GM21529 (cell line): ENCODE results near the gene HSD17B13.
A peak's percentile ranks its signal among the peaks of the same experiment; 100 is the strongest.
"Not testable (repeated sequence)": the region's sequence is repeated elsewhere in the genome, so short reads cannot be mapped to it uniquely, and the experiment has no call there.

Experiments
- ATAC-seq: cut with Tn5 transposase; IDR thresholded peaks from one replicate; pipeline ENCODE4 v1.9.1; 2021; ENCODE audit not compliant: unreplicated experiment

The HSD17B13 gene, protein sequence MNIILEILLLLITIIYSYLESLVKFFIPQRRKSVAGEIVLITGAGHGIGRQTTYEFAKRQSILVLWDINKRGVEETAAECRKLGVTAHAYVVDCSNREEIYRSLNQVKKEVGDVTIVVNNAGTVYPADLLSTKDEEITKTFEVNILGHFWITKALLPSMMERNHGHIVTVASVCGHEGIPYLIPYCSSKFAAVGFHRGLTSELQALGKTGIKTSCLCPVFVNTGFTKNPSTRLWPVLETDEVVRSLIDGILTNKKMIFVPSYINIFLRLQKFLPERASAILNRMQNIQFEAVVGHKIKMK

DNA sequence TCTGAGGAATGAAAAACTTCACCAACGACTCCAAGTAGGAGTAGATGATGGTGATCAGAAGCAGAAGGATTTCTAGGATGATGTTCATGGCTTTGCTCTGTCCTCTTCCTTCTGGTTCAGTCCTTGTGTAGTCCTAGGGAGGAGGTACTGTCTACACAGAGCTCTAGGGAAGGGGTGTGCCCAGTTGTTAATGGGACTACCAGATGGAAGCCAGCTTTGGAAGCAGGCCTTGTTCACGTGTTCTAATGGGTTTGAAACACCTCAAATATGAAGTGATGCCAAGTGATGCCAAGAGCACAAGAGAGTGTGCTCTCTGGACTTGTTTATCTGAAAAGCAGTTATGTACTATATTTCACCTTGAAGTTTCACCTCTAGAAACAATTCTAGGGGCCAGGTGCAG lies at the start of gene HSD17B13:
TSS of gene HSD17B13 (minus strand) at position 129 of the 400 bp plus-strand sequence. CDS start at position 88, 41 bp downstream.
- ATAC-seq = no peak

DNA sequence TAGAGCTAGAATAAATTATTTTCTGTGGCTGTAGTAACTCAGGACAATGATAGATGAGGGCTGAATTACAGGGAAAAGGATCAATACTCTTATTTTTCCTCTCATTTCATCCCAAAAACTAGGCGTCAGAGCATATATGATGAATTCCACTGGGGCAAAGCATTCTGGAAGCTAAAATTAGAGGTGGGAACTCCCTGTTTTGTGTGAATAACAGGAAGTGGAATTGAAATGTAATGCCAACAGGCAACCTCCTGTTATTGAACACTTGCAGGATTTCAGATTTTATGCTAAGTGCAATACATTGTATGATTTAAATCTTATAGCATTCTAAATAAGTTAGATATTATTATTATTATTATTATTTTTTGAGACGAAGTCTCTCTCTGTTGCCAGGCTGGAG lies 47.4 kb upstream of the HSD17B13 start:
- no peak for ATAC-seq

DNA sequence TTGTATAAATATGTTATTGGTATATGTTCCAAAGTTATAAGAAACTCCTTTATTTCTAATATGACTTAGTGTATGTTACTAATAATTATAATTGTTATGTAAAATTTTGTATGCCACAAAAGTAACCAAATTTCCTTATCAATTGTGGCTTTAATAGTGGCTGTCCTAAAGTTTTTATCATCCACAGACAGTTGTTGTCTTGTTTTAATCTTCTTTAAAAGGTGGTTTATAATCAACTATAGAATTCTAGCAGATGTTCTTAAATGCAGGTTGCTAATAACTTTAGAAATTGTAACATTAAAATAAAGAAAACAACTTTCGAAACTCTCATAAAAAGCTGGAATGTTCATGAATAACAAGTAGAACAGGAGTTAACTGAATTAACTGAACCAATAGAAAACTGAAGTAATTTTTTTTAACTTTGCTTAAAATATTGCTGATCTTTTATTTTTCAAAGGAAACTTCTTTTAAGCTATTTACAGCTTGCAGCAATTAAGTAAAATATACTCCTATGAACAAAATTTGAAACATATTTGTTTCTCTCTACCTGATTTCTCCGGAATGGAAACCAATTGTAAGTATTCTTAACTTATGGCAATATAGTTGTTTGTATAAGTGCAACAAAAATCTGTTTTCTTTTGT lies 44.0 kb upstream of the HSD17B13 start:
- ATAC-seq = no peak

DNA sequence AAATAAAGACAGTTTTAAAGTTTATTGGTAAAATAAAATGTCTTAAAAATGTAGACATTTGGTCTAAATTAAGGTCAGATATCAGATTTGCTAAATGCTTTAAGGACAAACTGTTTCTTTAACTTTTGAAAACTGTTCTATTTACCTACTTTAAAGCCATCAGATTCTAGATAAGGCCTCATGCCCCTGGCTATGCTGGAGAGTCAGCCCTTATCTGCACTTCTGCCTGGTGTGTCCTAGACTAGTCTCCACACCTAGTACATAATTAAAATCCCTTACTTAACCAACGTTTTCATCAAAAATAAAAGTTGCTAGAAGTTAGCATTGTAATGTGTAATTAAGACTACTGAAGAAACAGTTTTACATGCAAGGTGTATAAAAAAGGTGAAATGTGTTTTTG lies 42.7 kb upstream of the HSD17B13 start:
- no peak for ATAC-seq

DNA sequence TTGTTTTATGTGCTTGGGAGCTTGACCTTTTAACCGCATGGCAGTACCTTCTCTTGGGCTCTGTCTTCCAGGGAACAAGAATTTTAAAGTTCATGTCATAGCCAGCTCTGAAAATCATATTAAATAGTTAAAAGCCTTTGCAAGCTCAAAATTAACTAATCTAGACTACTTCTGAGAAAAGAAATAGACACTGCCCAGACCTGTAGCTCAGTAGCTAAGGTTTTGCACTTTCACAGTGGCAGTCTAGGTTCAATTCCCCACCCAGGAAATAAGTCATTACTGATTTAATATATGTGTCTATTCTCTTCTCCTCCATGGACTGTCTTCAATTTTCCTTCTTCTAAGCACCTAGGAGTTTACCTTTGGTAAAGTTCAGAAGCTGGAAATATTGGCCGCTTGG lies 40.9 kb upstream of the HSD17B13 start:
- ATAC-seq = no peak

DNA sequence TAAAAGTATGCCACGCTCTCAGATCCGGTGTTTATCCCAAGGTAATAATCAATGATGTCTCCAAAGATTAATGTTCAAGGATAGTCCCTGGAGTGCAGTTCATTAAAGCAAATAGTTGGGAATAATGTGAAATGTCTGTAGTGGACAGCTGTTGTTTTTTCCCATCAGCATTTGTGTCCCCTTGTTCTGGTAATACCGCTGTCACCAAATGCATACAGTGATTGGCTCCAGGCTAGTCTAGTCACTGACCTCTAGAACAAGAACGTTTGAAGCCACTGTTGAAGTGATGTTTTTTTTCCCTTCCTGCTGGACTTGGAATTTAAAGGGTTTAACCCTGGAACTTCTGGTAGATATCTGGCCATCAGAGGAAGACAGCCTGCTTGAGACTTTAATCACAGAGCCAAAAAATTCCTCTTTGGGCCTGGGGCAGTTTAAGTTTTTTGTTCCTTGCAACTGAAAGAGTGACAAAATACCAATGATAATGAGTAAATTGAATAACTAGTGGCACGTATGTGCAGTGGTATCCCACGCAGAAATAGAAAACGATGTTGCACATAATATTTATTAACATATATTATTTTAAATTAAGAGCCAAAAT lies 37.8 kb upstream of the HSD17B13 start:
- no peak for ATAC-seq

DNA sequence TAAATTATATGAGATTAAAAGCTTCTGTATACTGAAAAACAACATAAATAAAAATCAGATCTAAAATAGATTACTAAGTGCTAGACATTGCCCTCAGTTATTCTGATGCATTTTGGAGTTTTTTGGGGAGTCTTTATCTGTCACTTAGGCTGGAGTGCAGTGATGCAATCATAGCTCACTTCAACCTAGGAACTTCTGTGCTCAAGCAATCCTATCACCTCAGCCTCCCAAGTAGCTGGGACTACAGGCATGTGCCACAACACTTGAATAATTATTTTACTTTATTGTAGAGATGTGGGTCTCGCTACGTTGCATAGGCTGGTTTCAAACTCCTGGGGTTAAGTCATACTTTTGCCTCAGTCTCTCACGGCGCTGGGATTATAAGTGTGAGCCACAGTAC lies 36.6 kb upstream of the HSD17B13 start:
- no peak for ATAC-seq

DNA sequence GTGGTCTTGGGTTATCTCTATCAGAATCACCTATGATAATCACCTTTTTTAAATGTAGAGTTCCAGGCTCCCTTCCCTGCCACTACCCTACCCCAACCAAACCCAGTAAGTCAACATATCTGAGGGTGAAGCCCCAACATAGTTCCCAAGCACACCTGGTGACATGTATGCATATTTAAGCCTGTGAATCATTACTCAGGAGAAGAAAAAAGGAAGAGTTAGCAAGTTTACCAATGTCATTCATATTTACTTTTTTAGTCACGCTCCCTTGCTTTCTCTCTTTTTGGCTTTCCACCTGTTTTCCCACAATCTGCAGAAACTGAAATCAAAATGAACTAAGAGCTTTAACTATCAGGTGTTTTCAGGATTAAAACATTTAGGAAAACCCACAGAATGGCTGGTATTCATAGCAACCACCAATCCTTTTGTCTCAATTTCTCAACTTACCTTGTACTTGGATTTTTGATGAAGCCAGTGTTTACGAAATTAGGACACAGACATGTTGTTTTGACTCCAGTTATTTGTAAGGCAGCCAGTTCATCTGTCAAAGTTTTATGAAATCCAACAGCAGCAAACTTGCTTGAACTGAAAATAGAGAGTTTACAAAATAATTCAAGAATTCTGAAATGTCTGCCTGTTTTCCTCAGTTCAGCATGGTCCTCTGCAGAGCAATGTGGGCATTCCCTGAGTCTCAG lies 34.3 kb upstream of the HSD17B13 start:
- no peak for ATAC-seq

DNA sequence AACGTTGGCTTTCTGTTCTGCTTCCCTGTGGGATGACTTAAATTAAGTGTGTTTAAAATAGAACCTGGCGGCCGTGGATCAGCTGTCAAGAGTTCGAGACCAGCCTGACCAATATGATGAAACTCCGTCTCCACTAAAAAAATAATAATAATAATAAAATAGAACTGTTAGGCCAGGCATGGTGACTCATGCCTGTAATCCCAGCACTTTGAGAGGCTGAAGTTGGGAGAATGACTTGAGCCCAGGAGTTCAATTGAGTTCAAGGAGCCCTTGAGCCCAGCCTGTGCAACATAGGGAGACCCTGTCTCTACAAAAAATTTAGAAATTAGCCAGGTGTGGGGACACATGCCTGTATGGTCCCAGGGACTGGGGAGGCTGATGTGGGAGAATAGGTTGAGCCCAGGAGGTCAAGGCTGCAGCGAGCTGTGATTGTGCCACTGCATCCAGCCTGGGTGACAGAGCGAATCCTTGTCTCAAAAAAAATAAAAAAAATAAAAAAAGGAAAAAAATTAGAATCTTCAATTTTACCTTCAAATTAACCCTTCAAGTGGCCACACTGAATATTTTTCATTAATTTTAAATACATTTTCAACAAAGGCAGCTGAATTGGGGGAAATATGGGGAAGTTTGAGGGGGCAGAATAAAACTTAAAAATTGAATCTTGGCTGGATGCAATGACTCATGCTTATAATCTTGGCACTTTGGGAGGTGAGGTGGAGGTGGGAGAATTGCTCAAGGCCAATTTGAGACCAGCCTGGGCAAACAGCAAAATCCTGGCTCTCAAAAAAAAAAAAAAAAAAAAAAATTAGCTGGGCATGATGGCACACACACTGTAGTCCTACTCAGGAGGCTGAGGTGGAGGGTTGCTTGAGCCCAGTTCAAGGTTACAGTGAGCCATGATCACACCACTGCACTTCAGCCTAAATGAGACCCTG lies 31.8 kb upstream of the HSD17B13 start:
- ATAC-seq = no peak

DNA sequence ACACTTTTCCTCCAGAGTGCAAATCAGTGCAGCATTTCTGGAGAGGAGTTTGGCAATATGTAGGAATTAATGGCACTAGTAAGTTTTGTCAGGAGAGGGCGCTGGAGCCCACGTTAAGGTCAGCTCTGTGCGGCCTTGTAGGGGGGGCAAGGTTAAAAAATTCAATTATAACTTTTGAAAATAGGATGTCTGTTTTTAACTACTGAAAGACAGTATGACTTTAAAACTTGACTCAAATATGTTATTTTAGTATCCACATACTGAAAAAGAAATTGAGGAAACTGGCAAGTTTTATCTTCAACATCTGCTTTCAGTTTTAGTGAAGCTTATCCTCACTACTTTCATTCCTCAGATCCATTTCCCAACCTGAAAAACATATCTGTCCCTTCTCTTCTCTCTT lies 30.9 kb upstream of the HSD17B13 start:
- ATAC-seq = peak; percentile 84

DNA sequence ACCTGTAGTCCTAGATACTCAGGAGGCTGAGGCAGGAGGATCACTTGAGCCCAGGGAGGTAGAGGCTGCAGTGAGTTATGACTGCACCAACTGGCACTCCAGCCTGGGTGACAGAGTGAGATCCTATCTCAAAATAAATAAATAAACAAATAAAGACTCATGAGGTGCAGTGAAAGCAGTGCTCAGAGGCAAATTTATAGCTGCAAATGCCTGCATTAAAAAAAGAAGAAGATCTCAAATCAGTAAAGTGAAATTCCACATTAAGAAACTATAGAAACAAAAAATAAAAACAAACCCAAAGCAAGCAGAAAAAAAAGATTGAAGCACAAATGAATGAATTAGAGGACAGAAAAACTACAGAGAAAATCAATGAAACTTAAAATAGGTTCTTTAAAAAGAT lies 22.5 kb upstream of the HSD17B13 start:
- no peak for ATAC-seq

DNA sequence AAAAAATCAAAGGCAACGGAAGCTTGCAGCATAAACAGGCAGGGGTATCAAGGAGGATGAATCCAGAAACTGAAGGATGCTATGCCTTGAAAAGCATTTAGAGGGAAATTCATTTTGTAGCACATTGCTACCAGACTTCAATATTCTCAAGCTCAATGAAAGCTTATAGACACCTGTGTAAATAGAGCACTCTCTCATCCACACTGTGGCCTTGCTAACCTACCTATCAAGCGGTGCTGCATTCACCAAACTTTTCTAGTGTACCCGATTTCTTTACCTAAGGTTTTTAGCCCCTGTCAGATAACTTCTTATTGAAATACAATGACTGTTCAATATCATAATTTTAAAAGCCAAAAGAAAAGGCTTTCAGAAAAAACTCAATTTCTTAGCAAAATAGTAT lies 20.2 kb upstream of the HSD17B13 start:
- no peak for ATAC-seq

DNA sequence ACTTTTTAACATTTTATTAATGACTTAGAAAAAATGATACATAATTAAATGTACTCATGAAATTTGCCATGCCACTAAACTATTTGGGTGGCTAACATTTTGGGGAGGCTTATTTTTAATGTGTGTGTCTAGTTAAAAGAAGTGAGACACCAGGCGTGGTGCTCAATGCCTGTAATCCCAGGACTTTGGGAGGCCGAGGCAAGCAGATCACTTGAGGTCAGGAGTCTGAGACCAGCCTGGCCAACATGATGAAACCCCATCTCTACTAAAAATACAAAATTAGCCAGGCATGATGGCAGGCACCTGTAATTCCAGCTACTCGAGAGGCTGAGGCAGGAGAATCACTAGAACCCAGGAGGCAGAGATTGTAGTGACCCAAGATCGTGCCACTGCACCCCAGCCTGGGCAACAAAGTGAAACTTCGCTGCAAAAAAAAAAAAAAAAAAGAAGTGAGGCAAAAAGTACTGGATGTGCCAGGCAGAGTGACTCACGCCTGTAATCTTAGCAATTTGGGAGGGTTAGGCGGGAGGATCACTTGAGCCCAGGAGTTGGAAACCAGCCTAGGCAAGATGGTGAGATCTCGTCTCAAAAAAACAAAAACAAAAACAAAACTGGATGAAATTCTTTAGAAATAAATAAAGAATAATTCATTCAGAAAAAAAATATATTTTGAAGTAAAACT lies 19.4 kb upstream of the HSD17B13 start:
- ATAC-seq = not testable (repeated sequence)

DNA sequence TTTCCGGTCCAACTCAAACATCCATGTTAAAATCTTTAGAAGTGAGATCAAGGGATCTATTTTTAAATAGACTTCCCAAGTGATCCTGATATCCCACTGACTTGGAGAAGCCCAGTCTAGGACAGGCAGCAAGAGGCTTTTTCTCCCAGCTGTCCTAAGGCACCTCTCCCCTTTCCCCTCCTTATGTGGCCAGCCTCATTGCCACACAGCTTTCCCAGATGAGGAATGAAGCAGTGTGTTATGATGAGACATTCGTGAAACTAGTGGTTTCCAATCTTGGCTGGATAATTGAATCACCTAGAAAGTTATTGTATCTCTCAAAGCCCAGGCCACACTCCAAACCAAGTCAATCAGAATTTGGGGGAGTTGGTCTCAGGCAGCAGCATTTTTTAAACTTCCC lies 16.8 kb upstream of the HSD17B13 start:
- ATAC-seq = no peak

DNA sequence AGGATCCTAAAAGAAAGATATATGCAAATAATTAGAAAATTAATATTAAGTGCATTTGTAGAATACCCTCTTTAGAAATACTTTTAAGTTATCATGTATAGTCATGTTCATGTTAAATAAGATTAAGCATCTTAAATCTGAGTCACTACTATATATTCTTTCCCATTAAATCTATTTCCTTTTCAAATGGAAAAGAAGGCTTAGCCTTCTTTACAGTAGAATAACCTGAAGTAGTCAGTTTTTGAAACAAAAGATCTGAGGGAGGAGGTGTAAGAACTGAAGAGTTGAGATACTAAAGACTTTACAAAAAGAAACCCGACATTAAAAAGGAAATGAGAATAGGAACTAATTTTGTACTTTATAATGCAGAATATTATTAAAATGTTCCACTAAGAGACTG lies 14.7 kb upstream of the HSD17B13 start:
- ATAC-seq = no peak

DNA sequence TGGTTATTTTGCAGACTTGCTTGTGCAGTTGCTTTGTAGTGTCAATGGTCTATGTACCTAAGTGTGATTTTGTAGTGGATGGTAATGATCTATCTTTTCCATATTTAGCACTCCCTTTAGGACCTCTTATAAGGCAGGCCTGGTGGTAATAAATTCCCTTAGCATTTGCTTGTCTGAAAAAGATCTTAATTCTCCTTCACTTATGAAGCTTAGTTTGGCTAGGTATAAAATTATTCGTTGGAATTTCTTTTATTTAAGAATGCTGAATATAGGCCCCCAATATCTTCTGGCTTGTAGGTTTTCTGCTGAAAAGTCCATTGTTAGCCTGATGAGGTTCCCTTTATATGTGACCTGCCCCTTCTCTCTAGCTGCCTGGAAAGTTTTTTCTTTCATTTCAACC lies 10.6 kb upstream of the HSD17B13 start:
- ATAC-seq = no peak

DNA sequence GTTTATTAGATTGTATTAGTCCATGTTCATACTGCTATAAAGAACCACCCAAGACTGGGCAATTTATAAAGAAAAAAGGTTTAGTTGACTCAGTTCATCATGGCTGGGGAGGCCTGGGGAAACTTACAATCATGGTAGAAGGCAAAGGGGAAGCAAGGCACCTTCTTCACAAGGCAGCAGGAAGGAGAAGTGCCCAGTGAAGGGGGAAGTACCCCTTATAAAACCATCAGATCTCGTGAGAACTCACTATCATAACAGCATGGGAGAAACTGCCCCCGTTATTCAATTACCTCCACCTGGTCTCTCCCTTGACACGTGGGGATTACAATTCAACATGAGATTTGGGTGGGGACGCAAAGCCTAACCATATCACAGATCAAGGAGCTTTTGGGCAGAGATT lies 8.1 kb upstream of the HSD17B13 start:
- no peak for ATAC-seq

DNA sequence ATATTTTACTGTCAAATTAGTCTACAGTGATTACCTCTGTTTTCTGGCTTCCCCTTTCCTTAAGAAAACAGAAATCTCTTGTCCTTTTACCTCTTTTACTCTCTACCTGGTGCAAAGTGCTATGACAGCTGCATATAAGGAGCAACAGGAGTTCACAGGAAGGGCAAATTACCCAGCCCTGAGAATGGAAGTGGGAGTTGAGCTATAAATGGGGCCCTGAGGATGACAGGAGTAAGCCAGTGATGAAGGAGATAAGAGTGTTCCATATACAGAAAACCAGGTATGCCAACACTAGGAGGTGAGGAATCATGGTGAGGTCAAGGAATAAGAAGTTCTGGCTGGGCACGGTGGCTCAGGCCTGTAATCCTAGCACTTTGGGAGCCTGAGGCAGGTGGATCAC lies 4.5 kb upstream of the HSD17B13 start:
- no peak for ATAC-seq

DNA sequence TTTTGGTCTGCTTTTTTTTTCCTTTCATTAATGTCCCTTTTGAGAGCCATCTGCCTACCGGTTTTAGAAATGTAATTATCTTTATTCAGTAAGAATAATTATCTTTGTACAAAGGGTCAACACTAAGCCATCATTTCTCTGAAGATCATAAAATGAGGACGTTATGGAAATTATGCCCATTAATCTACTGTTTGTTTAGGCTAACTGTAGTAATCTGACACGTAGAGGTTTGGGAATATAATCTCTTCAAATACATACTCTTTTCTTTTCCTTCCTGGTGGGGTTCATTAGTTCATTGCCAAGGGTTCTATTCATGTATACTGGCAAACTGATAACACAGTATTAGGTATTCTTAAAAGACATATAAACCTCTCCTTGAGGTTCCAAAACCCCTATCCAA lies 3.8 kb upstream of the HSD17B13 start:
- ATAC-seq = no peak

DNA sequence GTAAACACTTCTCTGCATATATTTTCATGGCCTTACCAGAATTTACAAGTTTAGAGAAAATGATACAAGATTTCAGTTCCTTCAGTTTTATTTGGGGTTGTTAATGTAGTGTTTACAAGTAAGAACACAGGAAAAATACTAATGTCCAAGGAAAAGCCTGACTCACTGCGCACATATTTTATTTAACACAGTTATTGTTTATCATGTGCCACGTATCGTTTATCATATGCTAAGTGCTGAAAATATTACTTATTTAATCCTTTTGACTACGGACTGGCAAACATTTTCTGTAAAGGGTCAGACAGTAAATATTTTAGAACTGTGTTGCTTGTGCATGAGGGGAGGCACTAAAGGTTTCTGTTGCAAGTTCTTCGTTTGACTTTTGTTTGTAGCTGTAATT lies 794 bp downstream of the HSD17B13 start:
- no peak for ATAC-seq
